SH-SY5Y (cell line): Measurements from ENCODE around the gene ATP5MC2.

ENCODE experiments used
- GATA2 ChIP-seq: IDR thresholded peaks from 2 replicates; pipeline ENCODE4 v1.6.1; 2011; ENCODE audit warnings: mild to moderate bottlenecking, low read depth, low read length
- GATA3 ChIP-seq: IDR thresholded peaks from 2 replicates; pipeline ENCODE4 v1.6.1; 2011; ENCODE audit warnings: low read depth, mild to moderate bottlenecking, low read length, moderate library complexity

- TF ChIP-seq GATA3 (no peak), GATA2 (no peak)
Observed at GRCh38 chr12:53717319-53717718, 41.4 kb upstream of the ATP5MC2 start.
